ENCODE measurements around the gene RUFY4. TPM values are rescaled to one million over a fixed set of nuclear protein-coding genes. Genes with fewer than 3 reads are reported as not detected.

RUFY4 gene
- total RNA-seq, 6 experiments from 2014 or later: not detected

DNA sequence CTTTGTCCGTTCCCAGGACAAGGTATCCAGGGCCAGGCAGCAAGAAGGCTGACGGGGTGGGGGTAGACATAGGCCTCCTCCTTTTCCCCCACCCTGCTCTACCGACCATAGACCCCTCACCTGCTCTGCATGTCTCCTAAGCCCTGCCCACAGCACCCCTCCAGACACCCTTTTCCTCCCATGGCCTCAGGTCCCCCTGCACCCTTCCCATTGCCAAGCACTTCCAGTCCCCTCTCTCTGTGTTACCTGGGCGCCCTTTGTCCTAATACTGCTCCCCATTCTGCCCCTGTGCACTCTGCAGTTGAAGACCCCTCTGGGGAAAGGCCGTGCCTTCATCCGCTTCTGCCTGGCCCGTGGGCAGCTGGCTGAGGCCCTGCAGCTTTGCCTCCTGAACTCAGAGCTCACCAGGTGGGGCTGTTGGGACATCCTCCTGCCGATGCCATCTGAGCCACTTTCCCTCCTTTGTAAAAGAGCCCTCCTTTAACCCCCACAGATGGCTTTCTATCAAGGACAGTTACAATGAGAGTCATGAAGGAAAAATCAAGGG lies 3.5 kb downstream of the RUFY4 start:
- H3K4me3 Mint-ChIP-seq: no peak overlapping the region
- no peaks in the 10 kb centered on the region for H3K36me3 Mint-ChIP-seq (ENCODE audit: low read depth)
- no peaks in the 10 kb centered on the region for H3K9me3 Mint-ChIP-seq
- H3K27ac Mint-ChIP-seq: no peak overlapping the region
- TF ChIP-seq, protein P1, sequence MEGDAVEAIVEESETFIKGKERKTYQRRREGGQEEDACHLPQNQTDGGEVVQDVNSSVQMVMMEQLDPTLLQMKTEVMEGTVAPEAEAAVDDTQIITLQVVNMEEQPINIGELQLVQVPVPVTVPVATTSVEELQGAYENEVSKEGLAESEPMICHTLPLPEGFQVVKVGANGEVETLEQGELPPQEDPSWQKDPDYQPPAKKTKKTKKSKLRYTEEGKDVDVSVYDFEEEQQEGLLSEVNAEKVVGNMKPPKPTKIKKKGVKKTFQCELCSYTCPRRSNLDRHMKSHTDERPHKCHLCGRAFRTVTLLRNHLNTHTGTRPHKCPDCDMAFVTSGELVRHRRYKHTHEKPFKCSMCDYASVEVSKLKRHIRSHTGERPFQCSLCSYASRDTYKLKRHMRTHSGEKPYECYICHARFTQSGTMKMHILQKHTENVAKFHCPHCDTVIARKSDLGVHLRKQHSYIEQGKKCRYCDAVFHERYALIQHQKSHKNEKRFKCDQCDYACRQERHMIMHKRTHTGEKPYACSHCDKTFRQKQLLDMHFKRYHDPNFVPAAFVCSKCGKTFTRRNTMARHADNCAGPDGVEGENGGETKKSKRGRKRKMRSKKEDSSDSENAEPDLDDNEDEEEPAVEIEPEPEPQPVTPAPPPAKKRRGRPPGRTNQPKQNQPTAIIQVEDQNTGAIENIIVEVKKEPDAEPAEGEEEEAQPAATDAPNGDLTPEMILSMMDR (IDR thresholded peaks at IDR 0.05): no peak
- DNase-seq: no peak
- peaks cover 18% of the 10 kb centered on the region for H3K4me1 Mint-ChIP-seq (ENCODE audit: low read depth)
- H3K27me3 Mint-ChIP-seq (ENCODE audit: insufficient read depth): peaks cover 51% of the 10 kb centered on the region

GRCh38 chr2:218073185-218073584 lies 4.1 kb downstream of the RUFY4 start:
- TF ChIP-seq, protein P1 (IDR thresholded peaks at IDR 0.05): no peak
- peaks cover 54% of the 10 kb centered on the region for H3K27me3 Mint-ChIP-seq (ENCODE audit: insufficient read depth)
- H3K4me1 Mint-ChIP-seq (ENCODE audit: low read depth): peaks cover 18% of the 10 kb centered on the region
- no peak overlapping the region for H3K4me3 Mint-ChIP-seq
- H3K36me3 Mint-ChIP-seq (ENCODE audit: low read depth): no peaks in the 10 kb centered on the region
- H3K27ac Mint-ChIP-seq: no peak overlapping the region
- no peaks in the 10 kb centered on the region for H3K9me3 Mint-ChIP-seq
- DNase-seq: no peak

DNA sequence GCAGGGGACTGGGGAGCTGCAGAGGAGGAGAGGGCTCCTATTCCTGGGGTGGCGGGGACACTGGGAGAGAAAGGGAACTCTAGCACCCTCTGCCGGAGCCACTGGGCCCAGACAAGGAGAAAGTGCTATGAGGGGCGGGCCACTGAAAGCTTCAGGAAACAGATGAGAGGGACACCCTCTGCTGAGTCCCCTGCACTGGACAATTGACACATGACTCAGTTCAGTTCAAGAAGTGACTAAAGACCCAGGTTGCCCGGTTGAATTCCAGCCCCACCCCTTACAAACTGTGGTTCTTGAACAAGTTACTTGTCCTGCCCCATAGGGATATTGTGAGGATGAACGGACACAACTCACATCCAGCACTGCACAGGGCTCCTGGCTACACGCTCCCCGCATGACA lies 5.0 kb downstream of the RUFY4 start:
- Mint-ChIP-seq H3K4me3 (no peak overlapping the region), H3K9me3 (no peaks in the 10 kb centered on the region), H3K36me3 (ENCODE audit: low read depth) (no peaks in the 10 kb centered on the region), H3K27ac (no peak overlapping the region), H3K27me3 (ENCODE audit: insufficient read depth) (peaks cover 54% of the 10 kb centered on the region), H3K4me1 (ENCODE audit: low read depth) (peaks cover 12% of the 10 kb centered on the region)
- peak; percentile 30 for DNase-seq
- TF ChIP-seq, protein P1 (IDR thresholded peaks at IDR 0.05): peak; percentile 75

DNA sequence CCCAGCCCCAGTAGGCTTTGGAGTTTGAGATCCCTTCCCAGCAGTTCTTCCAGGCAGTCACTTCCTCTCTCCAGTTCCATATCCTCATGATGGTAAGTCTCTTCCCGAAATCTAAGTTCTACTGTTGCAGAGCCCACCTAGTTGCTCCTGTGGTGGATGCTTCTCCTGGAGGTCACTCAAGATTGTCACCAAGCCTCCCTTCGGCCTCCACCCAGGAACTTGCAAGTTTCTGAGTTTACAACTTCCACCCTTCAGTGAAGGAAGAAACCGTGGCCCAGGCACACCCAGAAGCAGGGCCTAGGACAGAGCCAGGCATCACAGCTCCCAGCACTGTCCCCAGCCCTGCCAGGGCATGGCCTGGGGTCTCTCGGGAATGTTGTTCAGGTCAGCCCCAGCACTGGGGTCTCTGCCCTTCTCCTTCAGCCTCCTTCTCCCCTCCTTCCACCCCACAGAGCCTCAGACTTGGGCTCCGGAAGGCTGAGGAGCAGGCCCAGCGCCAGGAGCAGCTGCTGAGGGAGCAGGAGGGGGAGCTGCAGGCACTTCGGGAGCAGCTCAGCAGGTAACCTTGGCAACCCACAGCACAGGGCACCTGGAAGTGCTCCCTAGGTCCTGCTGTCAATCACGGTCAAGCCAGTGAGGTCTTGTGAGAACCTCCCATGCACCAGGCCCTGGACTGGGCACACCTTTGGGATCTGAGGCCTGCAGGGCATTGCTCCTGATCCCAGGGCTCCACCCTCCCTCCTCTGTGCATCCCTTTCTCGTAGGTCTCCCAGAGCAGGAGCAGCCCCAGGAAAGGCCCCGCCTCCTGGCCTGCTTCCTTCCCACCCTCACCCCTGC lies 7.1 kb downstream of the RUFY4 start:
- peaks cover 9% of the 10 kb centered on the region for H3K4me1 Mint-ChIP-seq (ENCODE audit: low read depth)
- no peaks in the 10 kb centered on the region for H3K36me3 Mint-ChIP-seq (ENCODE audit: low read depth)
- DNase-seq: no peak
- TF ChIP-seq, protein P1 (IDR thresholded peaks at IDR 0.05): no peak
- H3K27ac Mint-ChIP-seq: no peak overlapping the region
- no peak overlapping the region for H3K4me3 Mint-ChIP-seq
- peaks cover 54% of the 10 kb centered on the region for H3K27me3 Mint-ChIP-seq (ENCODE audit: insufficient read depth)
- H3K9me3 Mint-ChIP-seq: no peaks in the 10 kb centered on the region

DNA sequence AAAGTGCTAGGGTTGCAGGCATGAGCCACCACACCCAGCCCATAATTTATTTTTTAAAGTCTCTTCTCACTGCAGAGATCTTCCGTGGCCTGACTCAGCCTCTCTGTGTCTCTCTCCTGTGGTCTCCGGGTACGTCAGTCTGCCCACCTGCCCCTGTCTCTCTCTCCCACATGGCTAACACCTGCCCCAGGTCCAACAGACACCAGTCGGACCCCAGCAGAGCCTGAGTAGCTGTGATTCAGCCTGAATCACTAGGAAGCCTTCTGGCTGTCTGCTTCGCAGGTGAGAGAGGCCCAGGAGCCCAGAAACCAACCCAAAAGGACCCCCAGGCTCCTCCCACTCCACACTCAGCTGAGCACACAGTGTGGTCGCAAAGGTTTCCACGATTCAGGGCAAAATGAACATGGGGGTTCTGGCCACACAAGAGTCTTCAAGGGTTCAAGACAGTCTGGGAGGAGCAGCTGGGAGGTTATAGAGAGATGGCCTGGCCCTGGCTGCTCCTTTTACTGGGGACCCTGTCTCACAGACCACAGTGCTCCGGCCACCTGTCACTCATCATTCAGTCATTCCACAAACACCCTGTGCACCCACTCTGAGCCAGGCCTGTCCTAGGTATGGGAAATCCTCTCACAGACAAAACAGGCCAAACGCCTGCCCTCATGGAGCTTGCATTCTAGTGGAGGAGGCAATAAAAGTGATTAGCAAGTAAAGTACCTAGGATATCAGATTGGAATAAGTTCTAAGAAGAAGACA lies 8.6 kb downstream of the RUFY4 start:
- Mint-ChIP-seq H3K27me3 (ENCODE audit: insufficient read depth) (peaks cover 42% of the 10 kb centered on the region), H3K4me3 (no peak overlapping the region), H3K36me3 (ENCODE audit: low read depth) (peaks cover 4% of the 10 kb centered on the region; the same call in 1 of the 2 replicates), H3K4me1 (ENCODE audit: low read depth) (peaks cover 19% of the 10 kb centered on the region), H3K27ac (no peak overlapping the region), H3K9me3 (no peaks in the 10 kb centered on the region)
- TF ChIP-seq, protein P1 (IDR thresholded peaks at IDR 0.05): no peak
- DNase-seq: no peak

Data from HFFc6 (cell line).